Vagina (tissue), 2 donors: ENCODE results near the gene VWA5A. TPM values are rescaled to one million over a fixed set of nuclear protein-coding genes. Genes with fewer than 3 reads are reported as not detected.

ENCODE experiments used
- DNase-seq, 2 donors: peaks; one replicate each; pipeline ENCODE4 v3.0.0-alpha.2; 2017; ENCODE audit errors: extremely low spot score in 2 of 2
- H3K27ac ChIP-seq: fragments of 200-600 bp; sonication (generic); one replicate; pipeline ENCODE4 v1.5.1; 2019
- H3K27me3 ChIP-seq: fragments of 200-600 bp; sonication (generic); one replicate; pipeline ENCODE4 v1.5.1; 2019
- H3K36me3 ChIP-seq, 2 donors: fragments of 200-600 bp; sonication (generic); one replicate each; pipeline ENCODE4 v1.5.1; 2017 to 2019
- H3K4me1 ChIP-seq: fragments of 200-600 bp; sonication (generic); one replicate; pipeline ENCODE4 v1.5.1; 2019
- H3K4me3 ChIP-seq, 2 donors: fragments of 200-600 bp; sonication (generic); 1 replicate in 1 of 2; 2 replicates in 1 of 2; pipeline ENCODE4 v1.5.1; 2016 to 2019
- H3K9me3 ChIP-seq: fragments of 200-600 bp; sonication (generic); one replicate; pipeline ENCODE4 v1.5.1; 2019
- POLR2A ChIP-seq, 2 donors: fragments of 450-650 bp; IDR thresholded peaks; one replicate each; pipeline ENCODE4 v1.6.1; 2017; ENCODE audit warnings: antibody characterized with exemption in 2 of 2, mild to moderate bottlenecking in 2 of 2, moderate library complexity in 2 of 2
- POLR2AphosphoS5 ChIP-seq, 2 donors: sonication (generic); formaldehyde crosslinking; IDR thresholded peaks; one replicate each; pipeline ENCODE4 v1.9.0; 2017; ENCODE audit warnings: antibody characterized with exemption in 2 of 2, mild to moderate bottlenecking in 2 of 2, low read depth in 1 of 2; ENCODE audit not compliant: insufficient read depth in 1 of 2
- intact Hi-C: fragments of 100-400 bp; cut with DNase I; formaldehyde crosslinking; loops from one replicate; pipeline ENCODE4 v1.15.1; 2023
- total RNA-seq: library from RNA; depleted of rRNA; stranded (reverse); fragments of >200 nt; gene quantifications from one replicate; pipeline ENCODE4 v1.2.3, GENCODE V29; 2016
- TF ChIP-seq, protein P1 (sequence below), 3 experiments: fragments of 450-650 bp in 2 of 3; fragments of 200-600 bp in 1 of 3; sonication (generic) in 1 of 3; IDR thresholded peaks; one replicate each; pipeline ENCODE4 v1.5.1; 2017 to 2019; ENCODE audit warnings: antibody characterized with exemption in 3 of 3, mild to moderate bottlenecking in 2 of 3, moderate library complexity in 2 of 3

Gene VWA5A
- total RNA-seq, 1 donor from 2014 or later, result 17.9 TPM

DNA sequence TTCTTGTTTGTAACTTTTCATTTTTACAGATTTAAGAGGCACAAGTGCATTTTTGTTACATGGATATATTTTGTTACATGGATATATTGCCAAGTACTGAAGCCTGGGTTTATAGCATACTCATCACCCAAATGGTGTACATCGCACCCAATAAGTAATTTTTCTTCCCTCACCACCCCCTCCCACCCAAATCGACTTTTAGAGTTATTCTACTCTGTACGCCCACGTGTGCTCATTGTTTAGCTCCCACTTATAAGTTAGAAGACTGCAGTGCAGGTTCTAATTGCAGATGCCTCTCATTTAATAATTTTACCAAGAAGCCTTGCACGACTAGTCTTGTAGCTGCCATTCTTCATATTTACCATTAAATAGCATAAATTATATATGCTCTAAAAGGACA, 20.5 kb upstream of the VWA5A start:
- H3K4me1 ChIP-seq, result no peaks in the 10 kb centered on the region
- DNase-seq, result no peak
- intact Hi-C loops, result no loop called here
- H3K27me3 ChIP-seq, result no peaks in the 10 kb centered on the region
- H3K27ac ChIP-seq, result no peak overlapping the region
- no peak for TF ChIP-seq POLR2A (IDR thresholded peaks at IDR 0.05)
- H3K4me3 ChIP-seq, result no peak overlapping the region
- H3K36me3 ChIP-seq, result no peaks in the 10 kb centered on the region
- H3K9me3 ChIP-seq, result no peaks in the 10 kb centered on the region

DNA sequence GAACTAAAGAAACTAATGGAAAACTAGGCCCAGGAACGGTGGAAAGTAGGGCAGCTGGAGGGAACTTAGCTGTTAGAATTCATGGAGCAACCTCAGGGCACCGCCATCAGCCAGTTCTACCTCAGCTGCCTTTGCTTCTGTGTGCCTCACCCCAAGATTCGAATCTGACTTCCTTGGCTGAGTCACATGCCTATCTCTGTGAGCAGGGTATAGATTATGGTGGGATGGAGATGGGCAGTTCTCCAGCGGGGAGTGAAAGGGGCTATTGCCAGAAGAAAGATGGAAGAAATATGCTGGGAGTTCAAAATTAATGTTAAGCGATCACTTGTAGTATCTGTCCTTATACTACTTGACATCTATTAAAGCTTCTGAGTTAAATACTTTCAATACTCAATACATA, 18.9 kb upstream of the VWA5A start:
- H3K36me3 ChIP-seq, result no peaks in the 10 kb centered on the region
- H3K27ac ChIP-seq, result no peak overlapping the region
- H3K4me3 ChIP-seq, result no peak overlapping the region
- TF ChIP-seq POLR2A (IDR thresholded peaks at IDR 0.05) (no peak), POLR2AphosphoS5 (IDR thresholded peaks at IDR 0.05; ENCODE audit: insufficient read depth in 1 of 2, low read depth in 1 of 2) (no peak)
- TF ChIP-seq, protein P1, sequence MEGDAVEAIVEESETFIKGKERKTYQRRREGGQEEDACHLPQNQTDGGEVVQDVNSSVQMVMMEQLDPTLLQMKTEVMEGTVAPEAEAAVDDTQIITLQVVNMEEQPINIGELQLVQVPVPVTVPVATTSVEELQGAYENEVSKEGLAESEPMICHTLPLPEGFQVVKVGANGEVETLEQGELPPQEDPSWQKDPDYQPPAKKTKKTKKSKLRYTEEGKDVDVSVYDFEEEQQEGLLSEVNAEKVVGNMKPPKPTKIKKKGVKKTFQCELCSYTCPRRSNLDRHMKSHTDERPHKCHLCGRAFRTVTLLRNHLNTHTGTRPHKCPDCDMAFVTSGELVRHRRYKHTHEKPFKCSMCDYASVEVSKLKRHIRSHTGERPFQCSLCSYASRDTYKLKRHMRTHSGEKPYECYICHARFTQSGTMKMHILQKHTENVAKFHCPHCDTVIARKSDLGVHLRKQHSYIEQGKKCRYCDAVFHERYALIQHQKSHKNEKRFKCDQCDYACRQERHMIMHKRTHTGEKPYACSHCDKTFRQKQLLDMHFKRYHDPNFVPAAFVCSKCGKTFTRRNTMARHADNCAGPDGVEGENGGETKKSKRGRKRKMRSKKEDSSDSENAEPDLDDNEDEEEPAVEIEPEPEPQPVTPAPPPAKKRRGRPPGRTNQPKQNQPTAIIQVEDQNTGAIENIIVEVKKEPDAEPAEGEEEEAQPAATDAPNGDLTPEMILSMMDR (IDR thresholded peaks at IDR 0.05), result no peak
- intact Hi-C loops, result no loop called here
- H3K27me3 ChIP-seq, result no peaks in the 10 kb centered on the region
- H3K4me1 ChIP-seq, result no peaks in the 10 kb centered on the region
- DNase-seq, result no peak
- no peaks in the 10 kb centered on the region for H3K9me3 ChIP-seq

DNA sequence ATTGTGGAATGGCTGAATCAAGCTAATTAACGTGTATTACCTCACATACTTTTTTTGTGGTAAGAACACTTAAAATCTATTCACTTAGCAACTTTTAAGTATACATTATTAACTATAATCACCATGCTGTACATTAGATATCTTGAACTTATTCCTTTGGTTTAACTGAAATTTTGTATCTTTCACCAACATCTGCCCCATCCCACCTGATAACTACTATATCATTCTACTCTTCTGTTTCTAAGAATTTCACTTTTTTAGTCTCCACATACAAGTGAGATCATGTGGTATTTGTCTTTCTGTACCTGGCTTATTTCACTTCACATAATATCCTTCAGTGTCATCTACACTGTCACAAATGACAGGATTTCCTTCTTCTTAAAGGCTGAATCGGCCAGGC, 17.1 kb upstream of the VWA5A start:
- no peak for DNase-seq
- H3K4me1 ChIP-seq, result no peaks in the 10 kb centered on the region
- TF ChIP-seq, protein P1 (IDR thresholded peaks at IDR 0.05), result no peak
- no peak for TF ChIP-seq POLR2AphosphoS5 (IDR thresholded peaks at IDR 0.05; ENCODE audit: insufficient read depth in 1 of 2, low read depth in 1 of 2)
- TF ChIP-seq POLR2A (IDR thresholded peaks at IDR 0.05), result no peak

DNA sequence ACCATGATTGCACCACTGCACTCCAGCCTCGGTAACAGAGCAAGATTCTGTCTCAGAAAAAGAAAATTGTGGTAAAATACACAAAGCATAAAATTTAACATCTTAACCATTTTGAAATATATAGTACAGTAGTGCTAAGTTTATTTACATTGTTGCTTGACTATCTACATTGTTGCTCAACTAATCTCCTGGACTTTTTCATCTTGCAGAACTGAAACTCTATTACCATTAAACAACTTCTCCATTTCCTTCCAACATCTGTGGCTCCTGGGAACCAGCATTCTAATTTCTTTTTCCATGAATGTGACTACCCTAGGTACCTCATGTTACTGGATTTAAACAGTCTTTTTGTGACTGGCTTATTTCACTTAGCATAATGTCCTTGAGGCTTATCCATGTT, 13.5 kb upstream of the VWA5A start:
- H3K27ac ChIP-seq, result no peak overlapping the region
- H3K4me1 ChIP-seq, result no peaks in the 10 kb centered on the region
- no peak for DNase-seq
- intact Hi-C loops, result no loop called here
- no peaks in the 10 kb centered on the region for H3K27me3 ChIP-seq
- H3K9me3 ChIP-seq, result no peaks in the 10 kb centered on the region
- no peak overlapping the region for H3K4me3 ChIP-seq
- TF ChIP-seq POLR2A (IDR thresholded peaks at IDR 0.05) (no peak), POLR2AphosphoS5 (IDR thresholded peaks at IDR 0.05; ENCODE audit: insufficient read depth in 1 of 2, low read depth in 1 of 2) (no peak)
- TF ChIP-seq, protein P1 (IDR thresholded peaks at IDR 0.05), result no peak
- no peaks in the 10 kb centered on the region for H3K36me3 ChIP-seq

More for the DNA sequence above, 17.1 kb upstream of the VWA5A start:
- no peaks in the 10 kb centered on the region for H3K36me3 ChIP-seq
- intact Hi-C loops, result no loop called here
- H3K27me3 ChIP-seq, result no peaks in the 10 kb centered on the region
- no peak overlapping the region for H3K4me3 ChIP-seq
- H3K9me3 ChIP-seq, result no peaks in the 10 kb centered on the region
- H3K27ac ChIP-seq, result no peak overlapping the region

DNA sequence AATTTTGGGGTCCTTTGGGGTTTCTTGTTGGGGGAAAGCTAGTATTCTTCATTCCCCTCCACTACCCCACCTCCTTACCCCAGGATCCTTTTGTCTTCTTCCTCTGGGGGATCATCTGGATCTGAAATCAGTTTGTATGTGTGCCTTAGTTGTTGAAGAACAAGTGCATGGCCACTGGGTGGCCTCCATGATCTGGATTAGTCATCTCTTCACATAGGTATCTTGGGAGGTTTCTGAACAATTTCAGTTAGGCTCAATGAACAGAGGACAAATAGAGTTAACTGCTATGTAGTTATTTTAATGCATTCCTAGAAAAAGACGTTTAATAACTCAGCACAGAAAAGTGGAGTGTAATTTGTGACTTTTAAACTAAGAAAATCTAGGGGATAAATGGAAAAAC, 7.1 kb upstream of the VWA5A start:
- H3K9me3 ChIP-seq, result no peaks in the 10 kb centered on the region
- TF ChIP-seq POLR2AphosphoS5 (IDR thresholded peaks at IDR 0.05; ENCODE audit: insufficient read depth in 1 of 2, low read depth in 1 of 2) (no peak), POLR2A (IDR thresholded peaks at IDR 0.05) (no peak)
- TF ChIP-seq, protein P1 (IDR thresholded peaks at IDR 0.05), result no peak
- no peak for DNase-seq
- no peak overlapping the region for H3K27ac ChIP-seq
- H3K4me3 ChIP-seq, result no peak overlapping the region
- no peaks in the 10 kb centered on the region for H3K4me1 ChIP-seq
- intact Hi-C loops, result no loop called here
- H3K36me3 ChIP-seq, result no peaks in the 10 kb centered on the region
- no peaks in the 10 kb centered on the region for H3K27me3 ChIP-seq

DNA sequence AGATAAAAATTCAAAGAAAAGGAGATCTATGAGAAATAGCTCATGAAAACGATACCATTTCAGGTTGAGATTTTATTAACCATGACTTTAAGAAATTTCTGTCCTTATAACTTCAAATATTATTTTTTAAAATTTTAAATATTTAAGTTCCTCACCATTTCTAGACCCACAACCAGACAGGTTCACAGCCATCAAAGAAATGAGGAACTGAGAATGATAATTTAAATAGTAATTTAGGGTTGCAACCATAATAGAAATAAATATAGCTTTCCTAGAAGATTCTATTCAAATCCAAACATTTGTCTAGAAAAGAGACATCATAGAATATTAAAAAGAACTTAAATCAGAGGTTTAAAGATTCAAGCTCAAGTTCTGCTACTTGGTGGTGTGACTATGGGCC, 5.9 kb upstream of the VWA5A start:
- no peak overlapping the region for H3K27ac ChIP-seq
- TF ChIP-seq POLR2AphosphoS5 (IDR thresholded peaks at IDR 0.05; ENCODE audit: insufficient read depth in 1 of 2, low read depth in 1 of 2), result no peak
- no peak for TF ChIP-seq POLR2A (IDR thresholded peaks at IDR 0.05)
- TF ChIP-seq, protein P1 (IDR thresholded peaks at IDR 0.05), result no peak
- intact Hi-C loops, result no loop called here
- H3K9me3 ChIP-seq, result no peaks in the 10 kb centered on the region
- H3K27me3 ChIP-seq, result no peaks in the 10 kb centered on the region
- no peaks in the 10 kb centered on the region for H3K4me1 ChIP-seq
- H3K4me3 ChIP-seq, result no peak overlapping the region
- DNase-seq, result no peak
- H3K36me3 ChIP-seq, result no peaks in the 10 kb centered on the region
